ENCODE results near the gene CXCL13.
"Not testable (repeated sequence)": the region's sequence is repeated elsewhere in the genome, so short reads cannot be mapped to it uniquely, and the experiment has no call there.

Gene CXCL13

DNA sequence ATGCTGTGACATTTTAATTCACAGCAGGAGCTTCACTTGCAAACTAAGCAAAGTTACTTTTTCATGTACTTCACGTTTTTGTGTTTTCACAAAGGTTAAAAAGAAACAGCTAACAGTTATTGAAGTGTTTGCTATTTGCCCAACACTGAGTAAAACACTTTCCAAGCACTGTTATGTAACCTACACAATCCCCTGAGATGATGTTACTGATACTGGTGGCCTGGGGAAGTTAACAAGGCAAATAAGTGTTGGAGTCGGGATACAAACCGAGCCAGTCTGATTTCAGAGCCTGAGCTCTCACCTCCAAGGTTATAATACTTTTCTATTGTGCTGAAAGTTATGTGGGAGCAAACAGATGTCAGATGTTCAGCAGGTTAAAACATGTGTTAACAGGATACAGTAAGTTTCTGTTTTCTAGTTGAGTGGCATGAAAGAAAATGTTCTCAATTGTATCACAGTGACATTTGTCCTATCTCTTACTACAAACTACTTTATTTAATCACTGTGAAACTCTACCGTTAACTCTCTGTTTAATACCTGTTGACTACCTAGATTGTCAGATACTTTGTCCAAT, 3.9 kb upstream of the CXCL13 start:
- no peak for DNase-seq (ENCODE audit: low read depth in 2 of 2)

DNA sequence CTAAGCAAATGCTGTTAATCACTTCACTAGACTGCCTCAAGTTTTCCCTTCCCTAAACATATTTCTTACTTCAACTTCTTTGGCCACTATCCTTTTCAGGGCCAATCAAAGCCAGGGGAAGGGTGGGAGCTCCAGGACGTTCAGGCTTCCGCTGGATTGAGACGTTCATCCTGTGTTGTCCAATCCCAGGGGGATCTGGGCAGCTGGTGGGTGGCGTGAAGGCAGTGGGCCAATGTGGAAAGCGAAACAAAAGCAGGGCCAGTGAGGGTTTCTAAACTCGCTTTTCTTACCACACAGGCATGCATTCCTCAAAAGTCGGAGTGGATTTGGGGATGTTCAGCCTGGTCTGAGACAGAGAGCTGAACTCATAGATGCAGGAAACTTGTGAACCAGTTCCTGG, 7.6 kb downstream of the CXCL13 start:
- DNase-seq (ENCODE audit: low read depth in 2 of 2), result no peak

DNA sequence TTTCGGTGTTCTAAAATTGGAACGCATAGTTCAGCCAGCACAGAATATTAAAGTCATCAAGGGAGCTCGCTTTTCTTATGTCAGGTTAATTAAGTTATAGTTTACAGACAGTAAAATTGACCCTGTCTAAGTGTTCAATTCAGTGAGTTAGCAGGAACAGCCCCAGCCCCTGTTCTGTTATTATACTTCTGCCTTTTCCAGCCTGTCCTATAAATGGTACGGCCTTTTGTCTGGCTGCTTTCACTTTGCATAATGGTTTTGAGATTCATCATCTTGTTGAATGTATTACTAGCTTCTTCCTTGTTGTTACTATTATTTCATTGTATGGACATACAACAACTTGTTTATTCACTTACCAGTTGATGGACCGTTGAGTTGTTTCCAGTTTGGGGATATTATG, 9.5 kb downstream of the CXCL13 start:
- no peak for DNase-seq (ENCODE audit: low read depth in 2 of 2)

DNA sequence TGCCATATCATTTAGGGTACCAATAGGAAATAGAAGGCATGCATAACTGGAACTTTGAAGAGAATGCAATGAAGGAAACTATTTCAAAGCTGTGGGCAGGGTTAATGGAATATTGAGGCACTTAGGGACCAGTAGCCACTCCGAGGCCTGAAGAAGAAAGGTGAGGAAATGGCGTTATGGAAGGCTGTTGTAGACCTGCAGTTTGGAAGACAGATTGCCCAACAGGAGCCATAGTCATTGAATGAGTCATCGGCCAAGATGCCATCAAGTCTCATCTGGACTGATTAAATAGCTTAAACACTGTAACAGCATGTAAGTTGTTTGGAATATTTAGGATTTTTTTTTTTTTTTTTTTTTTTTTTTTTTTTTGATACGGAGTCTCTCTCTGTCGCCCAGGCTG, 11.6 kb downstream of the CXCL13 start:
- DNase-seq (ENCODE audit: low read depth in 2 of 2), result no peak

DNA sequence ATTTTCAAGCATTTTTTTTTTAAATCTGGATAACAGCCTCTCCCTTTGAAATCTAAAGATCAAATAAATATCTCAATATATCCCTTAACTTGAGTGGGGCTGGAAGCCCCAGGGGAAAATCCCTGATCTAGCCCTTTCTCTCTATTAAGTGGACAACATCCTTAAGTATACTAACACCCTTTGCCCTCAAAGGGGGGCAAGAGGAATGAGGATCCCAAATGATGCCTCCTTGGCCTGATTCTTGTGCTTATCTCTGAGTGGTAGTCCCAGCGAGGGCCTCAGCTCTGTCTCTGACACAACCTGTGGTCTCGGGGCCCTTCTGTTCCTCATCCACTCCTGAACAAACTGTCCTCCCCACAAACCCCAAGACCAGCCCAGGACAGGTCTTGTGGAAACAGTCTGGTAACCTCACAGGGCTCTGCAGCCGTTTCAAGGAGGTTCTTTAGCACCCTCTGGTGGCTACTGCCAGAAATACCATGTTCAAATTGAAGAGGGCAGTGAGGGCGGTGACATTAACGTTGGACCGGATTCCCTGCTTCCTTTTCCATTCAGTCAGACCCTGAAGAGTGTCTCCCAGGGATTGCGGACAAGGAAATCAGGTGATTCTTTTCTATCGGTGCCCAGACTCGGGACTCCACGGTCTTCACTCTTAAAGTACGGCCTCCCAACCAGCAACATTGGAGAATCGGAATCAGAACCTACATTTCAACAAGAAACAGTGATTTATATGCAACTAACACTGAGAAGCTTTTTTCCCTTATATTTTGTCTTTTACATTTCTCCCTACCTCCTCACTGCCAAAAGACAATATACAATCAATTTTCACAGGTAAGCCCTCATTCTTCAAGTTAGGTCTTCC, 13.0 kb downstream of the CXCL13 start:
- no peak for DNase-seq (ENCODE audit: low read depth in 2 of 2)

DNA sequence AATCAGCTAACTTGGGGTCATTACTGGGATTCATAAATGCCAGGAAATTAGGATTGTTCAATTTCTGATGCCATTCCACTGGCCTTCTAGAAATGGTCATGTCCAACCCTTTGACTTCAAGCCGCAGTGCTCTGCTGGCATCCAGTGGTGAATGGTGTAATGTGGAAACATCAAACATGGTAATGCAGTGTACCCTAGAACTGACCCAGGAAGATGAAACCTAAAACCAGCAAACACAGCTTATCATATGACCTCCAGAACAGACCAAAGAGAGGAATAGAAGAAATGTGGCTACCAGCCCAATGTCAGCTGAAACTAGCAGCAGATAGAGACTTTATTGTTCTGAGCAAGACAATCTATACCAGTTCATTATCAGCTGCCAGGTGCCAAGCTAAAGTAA, 13.8 kb downstream of the CXCL13 start:
- DNase-seq (ENCODE audit: low read depth in 2 of 2), result no peak

DNA sequence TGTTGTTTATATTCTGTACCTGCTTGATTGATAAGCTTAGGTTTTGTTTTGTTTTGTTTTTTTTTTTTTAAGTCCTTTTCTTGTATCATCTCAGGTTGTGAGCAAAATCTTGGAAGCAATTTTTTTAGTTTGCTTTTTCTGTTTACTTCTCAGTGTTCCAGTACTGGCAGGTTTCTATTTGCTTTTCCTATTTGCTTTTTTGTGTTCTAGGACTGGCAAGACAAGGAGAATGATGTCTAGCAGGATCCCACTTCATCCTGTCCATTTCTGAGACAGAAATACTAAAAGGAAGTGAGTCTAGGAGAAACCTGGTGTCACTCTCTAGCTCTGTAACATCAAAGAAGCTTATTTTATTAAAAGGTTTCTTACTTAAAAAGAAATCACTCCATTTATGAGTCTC, 15.6 kb downstream of the CXCL13 start:
- no peak for DNase-seq (ENCODE audit: low read depth in 2 of 2)

DNA sequence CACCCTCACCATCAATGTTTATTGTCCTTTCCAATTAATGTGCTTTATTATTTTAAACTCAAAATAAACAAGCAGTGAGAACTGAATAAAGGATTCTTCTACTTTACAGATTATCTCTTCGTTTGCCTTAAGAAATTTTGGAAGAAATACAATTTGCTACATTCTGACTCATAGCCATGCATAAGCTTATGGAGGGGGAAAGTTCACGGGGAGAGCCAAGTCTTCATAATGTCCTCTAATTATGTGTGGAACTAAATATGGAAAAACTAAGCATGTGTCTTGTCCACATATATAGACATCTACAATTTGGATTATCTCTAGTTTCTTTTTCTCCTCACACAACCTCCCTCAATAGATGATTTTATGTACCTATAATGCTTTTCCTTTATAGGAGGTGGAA, 17.5 kb downstream of the CXCL13 start:
- DNase-seq (ENCODE audit: low read depth in 2 of 2), result no peak

DNA sequence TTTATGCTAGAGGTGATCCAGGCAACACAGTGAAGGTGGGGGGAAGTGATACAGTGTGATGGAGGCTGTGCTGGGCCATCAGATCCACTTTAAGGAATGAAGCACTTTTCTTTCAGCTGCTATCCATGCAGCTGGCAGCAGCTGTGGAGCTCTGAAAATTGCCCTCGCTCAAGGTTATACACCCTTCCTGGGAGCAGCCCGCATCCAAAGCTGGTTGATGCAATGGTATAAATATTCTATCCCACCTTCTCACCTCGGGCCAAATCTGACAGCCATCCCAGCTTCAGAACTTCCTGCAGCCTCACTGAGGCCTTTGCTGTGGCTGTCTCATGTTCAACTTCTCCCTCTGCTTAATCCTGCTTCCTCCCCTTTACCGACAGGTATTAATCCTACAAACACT, 18.6 kb downstream of the CXCL13 start:
- DNase-seq (ENCODE audit: low read depth in 2 of 2), result no peak

DNA sequence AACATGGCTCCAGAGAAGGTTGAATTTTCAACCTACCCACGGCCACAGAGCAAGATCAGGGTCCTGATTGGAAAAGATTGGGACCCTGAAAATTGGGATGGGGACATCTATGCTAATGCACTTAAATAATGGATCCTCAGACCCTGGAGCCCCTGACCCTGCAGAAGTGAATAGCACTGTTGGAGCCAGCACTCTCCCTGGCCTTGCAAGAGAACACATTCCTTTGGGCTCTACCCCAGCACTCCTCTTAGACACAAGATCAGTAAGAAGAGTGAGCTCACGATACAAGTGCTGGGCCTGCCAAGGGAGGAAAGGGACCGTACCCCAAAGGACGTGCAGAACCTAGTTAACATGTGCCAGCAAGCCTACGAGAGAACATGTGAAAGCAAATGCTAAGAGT, 19.9 kb downstream of the CXCL13 start:
- DNase-seq (ENCODE audit: low read depth in 2 of 2), result no peak

DNA sequence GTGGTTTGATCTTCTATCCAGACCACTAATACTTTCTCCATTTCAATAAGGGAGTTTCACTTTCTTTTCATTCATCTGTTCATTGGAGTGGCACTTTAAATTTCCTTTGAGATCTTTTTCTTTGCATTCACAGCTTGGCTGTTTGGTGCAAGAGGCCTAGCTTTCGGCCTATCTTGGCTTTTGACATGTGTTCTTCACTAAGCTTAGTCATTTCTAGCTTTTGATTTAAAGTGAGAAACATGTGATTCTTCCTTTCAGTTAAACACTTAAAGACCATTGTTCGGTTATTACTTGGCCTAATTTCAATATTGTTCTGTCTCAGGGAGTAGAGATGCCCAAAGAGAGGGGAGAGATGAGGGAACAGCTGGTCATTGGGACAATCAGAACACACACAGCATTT, 24.3 kb downstream of the CXCL13 start:
- no peak for DNase-seq (ENCODE audit: low read depth in 2 of 2)

DNA sequence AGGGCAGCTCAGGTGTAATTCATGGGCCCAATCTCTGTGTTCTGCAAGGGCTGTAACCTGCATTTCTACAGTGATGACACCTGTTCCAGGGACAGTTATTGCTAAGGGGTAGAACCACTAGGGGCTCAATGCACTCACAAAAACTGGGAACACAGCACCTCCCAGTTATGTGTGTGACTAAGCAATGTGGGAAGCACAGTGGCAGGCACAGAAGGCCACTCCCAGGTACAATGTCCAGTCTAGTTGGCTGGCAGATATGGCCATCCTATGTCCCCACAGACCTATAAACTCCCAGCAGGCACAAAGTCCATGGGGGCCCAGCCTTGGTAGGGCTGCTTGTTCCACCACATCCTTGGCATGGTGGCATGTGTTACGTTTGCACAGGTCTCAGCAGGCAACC, 25.7 kb downstream of the CXCL13 start:
- DNase-seq (ENCODE audit: low read depth in 2 of 2), result no peak

DNA sequence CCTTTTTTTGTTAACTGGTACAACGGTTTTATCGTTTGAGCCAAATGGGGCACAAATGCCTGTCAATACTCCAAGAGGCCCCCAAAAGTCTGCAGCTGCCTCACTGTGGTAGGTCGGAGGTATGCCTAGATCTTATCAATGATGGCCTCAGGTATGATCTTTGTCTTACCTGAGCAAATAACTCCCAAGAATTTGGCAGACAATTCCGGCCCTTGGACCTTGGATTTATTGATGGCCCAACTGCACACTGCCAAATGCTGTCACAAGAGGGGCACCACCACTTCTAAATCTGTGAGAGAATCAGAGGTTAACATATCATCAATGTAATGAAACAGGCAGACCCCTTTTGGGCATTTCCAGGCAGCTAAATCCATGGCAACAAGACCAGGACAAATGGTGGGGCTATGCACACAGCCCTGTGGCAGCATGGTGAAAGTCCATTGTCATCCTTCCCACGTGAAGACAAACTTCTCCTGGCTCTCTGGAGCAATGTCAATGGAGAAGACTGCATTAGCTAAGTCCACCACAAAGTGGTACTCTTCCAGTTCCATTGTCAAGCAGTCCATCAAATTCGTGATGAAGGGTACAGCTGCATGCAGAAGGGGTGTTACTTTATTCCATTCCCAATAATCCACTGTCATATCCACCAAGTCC, 28.6 kb downstream of the CXCL13 start:
- DNase-seq (ENCODE audit: low read depth in 2 of 2), result no peak

DNA sequence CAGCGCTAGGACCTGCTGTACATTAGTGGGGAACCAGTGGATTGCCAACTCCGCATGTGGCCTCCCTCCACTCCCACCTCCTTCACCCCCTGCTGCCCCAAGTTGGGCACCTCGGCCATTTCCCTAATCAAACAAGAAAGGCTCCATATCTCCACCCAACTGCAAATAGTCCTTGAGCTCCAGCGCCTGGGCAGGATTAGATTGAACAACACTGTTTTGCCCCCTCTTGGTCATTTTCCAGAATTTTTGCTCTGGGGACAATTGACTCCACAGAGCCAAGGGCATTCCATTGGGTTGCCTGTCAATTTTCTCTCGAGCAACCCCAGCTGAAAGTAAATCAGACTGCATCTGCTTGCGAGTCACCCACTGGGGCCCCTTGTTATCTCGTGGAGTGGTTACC, 29.6 kb downstream of the CXCL13 start:
- no peak for DNase-seq (ENCODE audit: low read depth in 2 of 2)

DNA sequence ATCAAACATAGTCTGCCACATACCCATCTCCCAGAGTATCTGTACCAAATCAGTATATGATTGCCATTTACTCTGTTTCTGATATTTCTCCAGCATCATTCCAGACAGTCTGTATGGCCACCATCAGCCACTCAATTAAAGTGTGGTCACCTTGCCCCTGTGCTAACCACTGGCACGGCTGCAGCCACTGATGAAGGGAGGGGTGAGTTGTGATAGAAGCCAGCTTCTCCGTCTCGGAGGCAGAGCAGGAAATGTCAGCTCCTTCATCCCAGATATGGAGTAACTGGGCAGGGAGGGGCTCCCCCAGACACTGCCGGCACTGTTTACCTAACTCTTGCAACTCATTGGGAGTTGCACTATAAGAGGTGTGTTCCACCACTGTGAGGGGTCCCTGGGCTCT, 30.3 kb downstream of the CXCL13 start:
- DNase-seq (ENCODE audit: low read depth in 2 of 2), result no peak

DNA sequence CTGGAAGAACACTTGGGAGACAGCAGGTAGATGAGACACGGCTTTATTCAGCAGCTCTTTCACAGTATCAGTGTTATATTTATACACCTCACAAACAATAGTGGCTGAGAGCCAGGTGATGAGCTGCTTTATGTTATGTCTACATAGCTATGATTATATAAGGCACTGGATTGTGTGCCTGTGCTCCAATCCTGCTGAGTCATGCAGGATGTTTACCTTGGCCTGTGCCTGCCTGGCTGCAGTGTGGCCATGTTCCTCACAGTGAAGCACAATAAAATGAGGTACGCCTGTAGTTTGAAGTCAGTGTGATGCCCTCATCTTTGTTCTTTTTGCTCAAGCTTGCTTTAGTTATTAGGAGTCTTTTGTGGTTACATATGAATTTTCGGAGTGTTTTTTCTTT, 31.3 kb downstream of the CXCL13 start:
- no peak for DNase-seq (ENCODE audit: low read depth in 2 of 2)

DNA sequence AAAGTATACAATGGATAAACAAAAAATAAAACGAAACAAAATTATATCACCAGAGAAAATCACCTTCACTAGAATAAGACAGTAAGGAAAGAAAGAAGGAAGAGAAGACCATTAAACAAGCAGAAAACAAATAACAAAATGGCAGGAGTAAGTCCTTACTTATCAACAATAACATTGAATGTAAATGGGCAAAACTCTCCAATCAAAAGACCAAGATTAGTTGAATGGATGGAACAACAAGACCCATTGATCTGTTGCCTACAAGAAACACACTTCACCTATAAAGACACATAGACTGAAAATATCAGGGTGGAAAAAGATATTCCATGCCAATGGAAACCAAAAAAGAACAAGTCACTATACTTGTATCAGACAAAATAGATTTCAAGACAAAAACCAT, 38.4 kb downstream of the CXCL13 start:
- DNase-seq (ENCODE audit: low read depth in 2 of 2), result not testable (repeated sequence)

DNA sequence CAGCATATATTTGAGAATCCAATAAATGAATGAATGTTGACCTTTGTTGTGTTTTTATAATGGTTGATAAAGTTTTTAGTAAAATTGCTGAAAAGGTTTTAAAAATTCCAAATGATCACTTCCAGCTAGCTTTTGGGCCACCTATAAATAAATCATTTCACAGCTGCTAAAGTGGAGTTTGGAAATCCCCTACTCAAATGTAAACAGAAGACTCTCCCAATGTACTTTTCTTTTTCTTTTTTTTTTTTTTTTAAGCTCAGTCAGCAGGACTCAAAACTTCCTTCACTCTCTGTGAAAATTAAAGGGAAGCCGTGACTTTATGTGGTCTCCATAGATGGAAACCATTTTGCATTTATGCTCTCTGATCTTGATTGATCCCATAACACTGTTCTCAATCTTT, 45.2 kb downstream of the CXCL13 start:
- DNase-seq (ENCODE audit: low read depth in 2 of 2), result no peak

DNA sequence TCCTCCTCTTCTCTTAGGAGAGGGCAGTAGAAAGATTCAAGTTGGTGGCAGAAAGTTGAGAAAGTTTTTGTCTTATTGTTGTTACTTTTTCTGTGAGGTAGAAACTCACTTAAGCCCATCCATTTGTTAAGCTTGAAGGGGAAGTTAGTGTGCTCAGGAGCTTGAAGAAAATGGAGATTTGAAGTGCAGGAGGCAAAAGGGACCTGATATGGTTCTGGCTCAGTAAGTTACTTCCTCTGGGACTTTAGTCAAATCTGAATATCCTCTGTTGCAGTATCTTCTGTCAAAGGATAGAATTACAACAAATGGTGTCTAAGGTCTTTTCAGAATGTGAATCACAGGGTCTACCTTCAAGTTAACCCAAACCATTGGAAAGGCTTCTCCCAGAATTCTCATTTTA, 46.2 kb downstream of the CXCL13 start:
- DNase-seq (ENCODE audit: low read depth in 2 of 2), result no peak

DNA sequence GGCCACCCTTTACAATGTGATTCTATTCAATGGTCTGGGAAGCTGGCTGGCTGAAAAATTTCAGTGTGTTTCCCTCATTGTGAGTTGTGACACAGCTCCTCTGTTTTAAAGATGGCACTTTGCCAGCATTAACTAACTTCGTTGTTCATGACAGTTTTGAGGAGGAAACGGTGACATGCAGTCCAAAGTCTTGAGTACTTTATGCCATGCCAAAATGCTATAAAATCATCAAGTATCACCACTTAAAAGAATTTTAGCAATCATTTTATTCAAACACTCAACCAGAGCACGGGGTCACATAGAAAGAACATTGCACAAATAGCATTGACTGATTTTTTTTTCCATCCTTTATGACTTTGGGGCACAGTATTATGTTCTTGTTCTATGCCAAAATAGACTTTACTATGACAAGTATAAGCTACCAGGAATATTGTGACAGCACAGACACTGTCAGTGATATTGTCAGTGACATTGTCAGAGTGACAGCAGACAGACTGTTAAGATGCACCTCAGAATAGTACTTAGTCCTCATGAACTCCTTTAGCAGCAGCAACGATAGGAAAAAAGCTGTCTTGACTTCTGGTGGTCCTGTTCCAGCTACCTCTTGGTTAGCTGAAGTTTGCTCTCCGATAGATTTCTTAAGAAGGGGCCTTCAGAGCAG, 46.7 kb downstream of the CXCL13 start:
- DNase-seq (ENCODE audit: low read depth in 2 of 2), result no peak

DNA sequence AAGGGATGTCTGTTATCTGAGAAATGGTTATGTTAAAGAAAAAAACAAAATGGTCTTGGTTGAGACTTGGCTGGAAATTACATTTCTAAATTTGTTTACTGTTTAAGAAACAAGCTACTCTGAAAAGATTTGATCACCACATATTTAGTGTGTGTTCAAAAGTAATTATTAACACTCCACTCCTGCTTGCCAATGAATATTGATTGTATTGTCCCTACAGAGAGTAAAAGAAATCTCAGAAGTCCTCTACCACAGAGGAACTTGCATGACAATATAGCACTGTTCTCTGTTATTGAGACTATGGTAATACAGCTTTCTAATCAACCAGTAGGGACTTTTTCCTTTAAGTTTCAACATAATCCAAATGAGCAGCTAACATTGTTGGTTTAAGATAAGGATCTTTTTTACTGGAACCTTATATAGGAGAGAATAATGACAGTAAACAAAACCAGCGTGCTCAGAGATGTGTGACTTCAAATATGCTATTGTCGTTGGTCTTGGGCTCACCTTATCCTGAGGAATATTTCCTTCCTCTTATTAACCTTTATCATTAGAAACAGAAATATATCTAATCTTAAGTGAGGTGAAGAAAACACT, 47.6 kb downstream of the CXCL13 start:
- DNase-seq (ENCODE audit: low read depth in 2 of 2), result no peak

DNA sequence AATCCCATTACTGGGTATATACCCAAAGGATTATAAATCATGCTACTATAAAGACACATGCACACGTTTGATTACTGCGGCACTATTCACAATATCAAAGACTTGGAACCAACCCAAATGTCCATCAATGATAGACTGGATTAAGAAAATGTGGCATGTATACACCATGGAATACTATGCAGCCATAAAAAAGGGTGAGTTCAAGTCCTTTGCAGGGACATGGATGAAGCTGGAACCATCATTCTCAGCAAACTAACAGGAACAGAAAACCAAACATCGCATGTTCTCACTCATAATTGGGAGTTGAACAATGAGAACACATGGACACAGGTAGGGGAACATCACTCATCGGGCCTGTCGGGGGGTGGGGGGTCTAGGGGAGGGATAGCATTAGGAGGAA, 54.7 kb downstream of the CXCL13 start:
- DNase-seq (ENCODE audit: low read depth in 2 of 2), result not testable (repeated sequence)

All from stimulated activated CD8-positive, alpha-beta memory T cell treated with anti-CD3 and anti-CD28 coated beads, Interleukin-7, amount 100 ng/mL, for 1 hour (primary cell).